ENCODE results near the gene TAMALIN. TPM values are rescaled to one million over a fixed set of nuclear protein-coding genes. Genes with fewer than 3 reads are reported as not detected.

The TAMALIN gene
- total and polyA plus RNA-seq, 3 experiments from 2014 or later = 1.4 to 8.4 (median 7.3) TPM

Other genes starting within 250 kb of the TAMALIN start
- under 1 TPM; 0.42 to 0.70 TPM for gene FIGNL2, start 158.2 kb upstream of the TAMALIN start, total RNA-seq
- gene FIGNL2, start 158.2 kb upstream of the TAMALIN start, polyA plus RNA-seq = 0.12 TPM
- not detected for gene ANKRD33, start 118.8 kb upstream of the TAMALIN start, total RNA-seq
- not detected for gene ANKRD33, start 118.8 kb upstream of the TAMALIN start, polyA plus RNA-seq
- gene ACVRL1, start 99.4 kb upstream of the TAMALIN start, total RNA-seq = under 1 TPM in 1 of 2 experiments, not detected in 1; 0.07 TPM
- not detected for gene ACVRL1, start 99.4 kb upstream of the TAMALIN start, polyA plus RNA-seq
- gene ACVR1B, start 55.2 kb upstream of the TAMALIN start, total RNA-seq = 1 to 10 TPM; 7.8 to 8.7 TPM
- 1.3 TPM for gene ACVR1B, start 55.2 kb upstream of the TAMALIN start, polyA plus RNA-seq
- 10 to 100 TPM; 20.4 to 23.4 TPM for gene NR4A1, start 44.5 kb downstream of the TAMALIN start, total RNA-seq
- 0.84 TPM for gene NR4A1, start 44.5 kb downstream of the TAMALIN start, polyA plus RNA-seq
- 10 to 100 TPM; 49.7 to 56.2 TPM for gene ATG101, start 63.0 kb downstream of the TAMALIN start, total RNA-seq
- gene ATG101, start 63.0 kb downstream of the TAMALIN start, polyA plus RNA-seq = 25.5 TPM
- not detected for gene SMIM41, start 72.8 kb downstream of the TAMALIN start, total RNA-seq
- gene SMIM41, start 72.8 kb downstream of the TAMALIN start, polyA plus RNA-seq = not detected
- not detected for gene KRT80, start 185.1 kb downstream of the TAMALIN start, total RNA-seq
- gene KRT80, start 185.1 kb downstream of the TAMALIN start, polyA plus RNA-seq = not detected
- gene KRT7, start 226.3 kb downstream of the TAMALIN start, total RNA-seq = 1 to 10 TPM; 3.2 to 5.6 TPM
- not detected for gene KRT7, start 226.3 kb downstream of the TAMALIN start, polyA plus RNA-seq

Measured in CD8-positive, alpha-beta memory T cell (primary cell).